A673 (cell line): ENCODE results near the gene GRXCR2. TPM values are rescaled to one million over a fixed set of nuclear protein-coding genes. Genes with fewer than 3 reads are reported as not detected.

ENCODE experiments used
- BruUV-seq: library from RNA; stranded (reverse); fragments of 400-500 nt; replicated peaks from 2 replicates; lab custom pipeline; 2021; lab: Mats Ljungman, UMichigan
- CTCF ChIA-PET: fragments of 300-600 bp; sonication (Branson Sonifier 250); formaldehyde crosslinking; loops from one replicate; lab custom pipeline; 2022; ENCODE audit warnings: antibody characterized with exemption; lab: Charles Lee
- POLR2A ChIA-PET: fragments of 300-600 bp; sonication (Branson Sonifier 250); formaldehyde crosslinking; loops from one replicate; lab custom pipeline; 2022; ENCODE audit warnings: antibody characterized with exemption; ENCODE audit not compliant: low non-redundant PET; lab: Charles Lee
- DNase-seq: peaks from one replicate; pipeline ENCODE4 v3.0.0-alpha.2; 2015; ENCODE audit warnings: low spot score
- H3K27ac ChIP-seq: fragments of 200-600 bp; sonication (generic); 2 replicates; pipeline ENCODE4 v1.5.1; 2016; ENCODE audit warnings: mixed run types, low read depth, mild to moderate bottlenecking, mixed read lengths, antibody characterized with exemption, low read length; ENCODE audit not compliant: poor library complexity, severe bottlenecking
- H3K27me3 ChIP-seq: fragments of 200-600 bp; sonication (generic); replicated peaks from 2 replicates; pipeline ENCODE4 v1.6.1; 2017; ENCODE audit warnings: mixed run types, low read depth, mild to moderate bottlenecking, mixed read lengths, antibody characterized with exemption, low read length; ENCODE audit not compliant: insufficient read depth, poor library complexity
- H3K36me3 ChIP-seq: fragments of 200-600 bp; sonication (generic); 2 replicates; pipeline ENCODE4 v1.6.1; 2016; ENCODE audit warnings: mixed run types, mild to moderate bottlenecking, mixed read lengths, antibody characterized with exemption, low read length; ENCODE audit not compliant: insufficient read depth, poor library complexity, severe bottlenecking
- H3K4me1 ChIP-seq: fragments of 200-600 bp; sonication (generic); 2 replicates; pipeline ENCODE4 v1.6.1; 2017; ENCODE audit warnings: mixed run types, mild to moderate bottlenecking, mixed read lengths, antibody characterized with exemption, low read length; ENCODE audit not compliant: insufficient read depth, poor library complexity, severe bottlenecking
- H3K4me3 ChIP-seq: fragments of 200-600 bp; sonication (generic); 2 replicates; pipeline ENCODE4 v1.5.1; 2016; ENCODE audit warnings: low read depth, mixed run types, mild to moderate bottlenecking, mixed read lengths, low read length; ENCODE audit not compliant: poor library complexity, severe bottlenecking
- H3K9me3 ChIP-seq: fragments of 200-600 bp; sonication (generic); 2 replicates; pipeline ENCODE4 v1.6.1; 2016; ENCODE audit warnings: mixed run types, low read depth, mild to moderate bottlenecking, mixed read lengths, antibody characterized with exemption, low read length; ENCODE audit not compliant: poor library complexity, severe bottlenecking
- CTCF ChIP-seq: fragments of 300-800, 200-600 bp; sonication (generic); conservative IDR thresholded peaks from 2 replicates; pipeline ENCODE4 v1.5.1; 2017; ENCODE audit warnings: low read depth, mild to moderate bottlenecking, antibody characterized with exemption, low read length, moderate library complexity, mixed read lengths
- EZH2 ChIP-seq: fragments of 200-600 bp; sonication (generic); IDR thresholded peaks from 2 replicates; pipeline ENCODE4 v1.6.1; 2017; ENCODE audit warnings: borderline replicate concordance, low read depth, mild to moderate bottlenecking, mixed read lengths, antibody characterized with exemption, low read length; ENCODE audit not compliant: poor library complexity, severe bottlenecking
- intact Hi-C: fragments of 100-400 bp; cut with micrococcal nuclease; formaldehyde crosslinking; loops from one replicate; pipeline ENCODE4 v1.10.0; 2022; ENCODE audit not compliant: unreplicated experiment
- total RNA-seq: library from RNA; stranded (reverse); gene quantifications from 2 replicates; pipeline ENCODE4 v1.2.3, GENCODE V29; 2021

The GRXCR2 gene
- total RNA-seq, 1 experiment from 2014 or later: not detected

GRCh38 chr5:145834917-145835847 lies 37.6 kb downstream of the GRXCR2 start, which contains the start of gene PRELID2:
PRELID2 (minus strand) TSS chr5:145835342; CDS start chr5:145835251, 91 bp downstream.
- peaks cover 25% of the 10 kb centered on the region for H3K4me1 ChIP-seq
- TSS peak; percentile 89 for BruUV-seq
- TF ChIP-seq EZH2 (no peak), CTCF (no peak)
- ChIA-PET POLR2A (no interaction called here), CTCF (no interaction called here)
- H3K9me3 ChIP-seq: no peaks in the 10 kb centered on the region
- H3K4me3 ChIP-seq: peak within 1 kb of the TSS; percentile 66
- DNase-seq: peak; percentile 96
- H3K36me3 ChIP-seq: no peaks in the 10 kb centered on the region
- no peaks in the 10 kb centered on the region for H3K27me3 ChIP-seq
- intact Hi-C loops: loop anchor here (2.0 to 5.0 kb wide), 4 partner anchors 52 to 1628 kb away; no protein-coding TSS in a partner anchor
- peak within 1 kb of the TSS; percentile 77 for H3K27ac ChIP-seq

DNA sequence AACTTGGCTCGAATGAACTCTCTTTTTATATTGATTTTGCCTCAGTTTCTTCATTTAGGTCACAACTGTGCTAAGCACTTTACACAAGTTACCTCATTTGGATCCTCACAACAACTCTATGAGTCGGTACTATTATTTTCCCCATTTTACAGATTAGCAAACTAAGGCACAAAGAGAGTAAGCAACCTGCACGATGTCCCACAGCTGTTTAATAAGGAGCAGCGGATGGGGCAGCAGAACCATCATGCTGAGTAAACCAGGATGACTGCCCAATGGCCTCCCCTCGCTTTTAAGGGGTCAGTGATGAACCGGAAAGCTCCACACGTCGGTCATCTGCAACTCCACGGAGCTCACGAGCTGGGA lies 38.3 kb downstream of the GRXCR2 start:
- CTCF ChIA-PET: no interaction called here
- no peaks in the 10 kb centered on the region for H3K9me3 ChIP-seq
- H3K27ac ChIP-seq: peak overlapping the region; percentile 77
- H3K4me1 ChIP-seq: peaks cover 32% of the 10 kb centered on the region
- H3K4me3 ChIP-seq: peak overlapping the region; percentile 66
- DNase-seq: no peak
- POLR2A ChIA-PET: no interaction called here
- TF ChIP-seq CTCF (no peak), EZH2 (no peak)
- BruUV-seq: no TSS peak
- intact Hi-C loops: loop anchor here (2.0 to 5.0 kb wide), 4 partner anchors 53 to 1627 kb away; no protein-coding TSS in a partner anchor
- no peaks in the 10 kb centered on the region for H3K27me3 ChIP-seq
- H3K36me3 ChIP-seq: no peaks in the 10 kb centered on the region

GRCh38 chr5:145833631-145834200 lies 39.1 kb downstream of the GRXCR2 start:
- no peaks in the 10 kb centered on the region for H3K9me3 ChIP-seq
- ChIA-PET CTCF (no interaction called here), POLR2A (no interaction called here)
- peak overlapping the region; percentile 66 for H3K4me3 ChIP-seq
- TF ChIP-seq EZH2: no peak
- H3K27me3 ChIP-seq: no peaks in the 10 kb centered on the region
- intact Hi-C loops: loop anchor here (2.0 to 5.0 kb wide), 4 partner anchors 54 to 1626 kb away; no protein-coding TSS in a partner anchor
- BruUV-seq: no TSS peak
- H3K36me3 ChIP-seq: no peaks in the 10 kb centered on the region
- no peak for DNase-seq
- peak overlapping the region; percentile 25 for H3K27ac ChIP-seq
- H3K4me1 ChIP-seq: peaks cover 39% of the 10 kb centered on the region
